IMR-90 (cell line): ENCODE results near the gene KLHL29. TPM values are rescaled to one million over a fixed set of nuclear protein-coding genes. Genes with fewer than 3 reads are reported as not detected.

Experiments used
- ATAC-seq: fragments of 200-7000 bp; cut with Tn5 transposase; 2 replicates; pipeline ENCODE4 v1.9.1; 2020; ENCODE audit warnings: low read depth, mild to moderate bottlenecking, moderate library complexity
- BruUV-seq: library from RNA; stranded (reverse); fragments of 400-500 nt; replicated peaks from 2 replicates; lab custom pipeline; 2021; lab: Mats Ljungman, UMichigan
- CTCF ChIA-PET: fragments of 300-600 bp; formaldehyde crosslinking; extraction: SDS; loops from one replicate; lab custom pipeline; 2021; ENCODE audit warnings: antibody characterized with exemption; lab: Yijun Ruan, JAX
- POLR2A ChIA-PET: fragments of 300-600 bp; sonication (Branson Sonifier 250); formaldehyde crosslinking; loops from one replicate; lab custom pipeline; 2022; ENCODE audit warnings: antibody characterized with exemption; ENCODE audit not compliant: unreplicated experiment; lab: Charles Lee
- DNase-seq: peaks from one replicate; pipeline ENCODE4 v3.0.0; 2013
- H2AFZ ChIP-seq: replicated peaks from 2 replicates; pipeline ENCODE3; 2013; ENCODE audit warnings: low read length, mild to moderate bottlenecking; ENCODE audit not compliant: poor library complexity
- H2AK5ac ChIP-seq: 2 replicates; pipeline ENCODE4 v1.6.1; 2013; ENCODE audit warnings: low read depth, low read length, inconsistent platforms
- H2AK9ac ChIP-seq: replicated peaks from 2 replicates; pipeline ENCODE3; 2013; ENCODE audit warnings: mild to moderate bottlenecking, low read depth, low read length, moderate library complexity; ENCODE audit not compliant: poor library complexity
- H2BK120ac ChIP-seq: 2 replicates; pipeline ENCODE4 v1.6.1; 2013; ENCODE audit warnings: low read depth, low read length, inconsistent platforms
- H2BK15ac ChIP-seq: 3 replicates; pipeline ENCODE4 v1.6.1; 2013; ENCODE audit warnings: low read depth, low read length, inconsistent platforms
- H2BK20ac ChIP-seq: 2 replicates; pipeline ENCODE4 v1.6.1; 2013; ENCODE audit warnings: low read depth, mild to moderate bottlenecking, inconsistent platforms, low read length, moderate library complexity
- H2BK5ac ChIP-seq: 2 replicates; pipeline ENCODE4 v1.6.1; 2013; ENCODE audit warnings: mild to moderate bottlenecking, low read depth, low read length, inconsistent platforms; ENCODE audit not compliant: poor library complexity, severe bottlenecking
- H3K14ac ChIP-seq: replicated peaks from 2 replicates; pipeline ENCODE4 v1.6.1; 2013; ENCODE audit warnings: low read depth, low read length, inconsistent platforms
- H3K18ac ChIP-seq: 2 replicates; pipeline ENCODE4 v1.6.1; 2013; ENCODE audit warnings: low read depth, low read length, control low read depth
- H3K23ac ChIP-seq: 2 replicates; pipeline ENCODE4 v1.6.1; 2013; ENCODE audit warnings: low read depth, low read length, inconsistent platforms
- H3K27ac ChIP-seq: 2 replicates; pipeline ENCODE4 v1.5.1; 2013; ENCODE audit warnings: mild to moderate bottlenecking, control low read depth, low read length; ENCODE audit not compliant: insufficient read depth
- H3K27me3 ChIP-seq: 2 replicates; pipeline ENCODE4 v1.6.1; 2013; ENCODE audit warnings: low read length; ENCODE audit not compliant: control insufficient read depth, insufficient read depth
- H3K36me3 ChIP-seq: 2 replicates; pipeline ENCODE4 v1.6.1; 2013; ENCODE audit warnings: low read length, mixed read lengths; ENCODE audit not compliant: control insufficient read depth, insufficient read depth
- H3K4ac ChIP-seq: 2 replicates; pipeline ENCODE4 v1.6.1; 2013; ENCODE audit warnings: low read depth, low read length, inconsistent platforms
- H3K4me1 ChIP-seq: 2 replicates; pipeline ENCODE4 v1.6.1; 2013; ENCODE audit warnings: low read length, mixed read lengths; ENCODE audit not compliant: control insufficient read depth, insufficient read depth
- H3K4me2 ChIP-seq: 2 replicates; pipeline ENCODE4 v1.6.1; 2013; ENCODE audit warnings: low read depth, mild to moderate bottlenecking, control low read depth, low read length, moderate library complexity
- H3K4me3 ChIP-seq: 2 replicates; pipeline ENCODE4 v1.5.1; 2013; ENCODE audit warnings: low read depth, mild to moderate bottlenecking, control low read depth, low read length, moderate library complexity; ENCODE audit not compliant: insufficient read depth
- H3K56ac ChIP-seq: 2 replicates; pipeline ENCODE4 v1.6.1; 2013; ENCODE audit warnings: low read length, inconsistent platforms; ENCODE audit not compliant: insufficient read depth; ENCODE audit errors: extremely low read depth
- H3K79me1 ChIP-seq, 2 experiments: 2 replicates each; pipeline ENCODE4 v1.6.1; 2013; ENCODE audit warnings: low read length in 2 of 2, inconsistent platforms in 1 of 2, low read depth in 1 of 2
- H3K9ac ChIP-seq: 2 replicates; pipeline ENCODE4 v1.6.1; 2013; ENCODE audit warnings: low read depth, low read length, control low read depth
- H3K9me1 ChIP-seq: 2 replicates; pipeline ENCODE4 v1.6.1; 2013; ENCODE audit warnings: low read length, inconsistent platforms; ENCODE audit not compliant: insufficient read depth
- H3K9me3 ChIP-seq: 2 replicates; pipeline ENCODE4 v1.6.1; 2013; ENCODE audit warnings: low read length; ENCODE audit not compliant: control insufficient read depth, insufficient read depth
- H4K20me1 ChIP-seq: 2 replicates; pipeline ENCODE4 v1.6.1; 2013; ENCODE audit warnings: low read length, inconsistent platforms; ENCODE audit not compliant: insufficient read depth
- H4K5ac ChIP-seq: 2 replicates; pipeline ENCODE4 v1.6.1; 2013; ENCODE audit warnings: mild to moderate bottlenecking, low read depth, low read length, control low read depth
- H4K8ac ChIP-seq, 2 experiments: 2 replicates each; pipeline ENCODE4 v1.6.1; 2013; ENCODE audit warnings: low read depth in 2 of 2, low read length in 2 of 2, control low read depth in 1 of 2, inconsistent platforms in 1 of 2
- H4K91ac ChIP-seq: 2 replicates; pipeline ENCODE4 v1.6.1; 2013; ENCODE audit warnings: low read depth, low read length, inconsistent platforms; ENCODE audit not compliant: insufficient read depth
- BHLHE40 ChIP-seq: fragments of 150-350 bp; IDR thresholded peaks from 2 replicates; pipeline ENCODE4 v1.6.1; 2016; ENCODE audit warnings: mild to moderate bottlenecking, low read depth, low read length
- CEBPB ChIP-seq: IDR thresholded peaks from 2 replicates; pipeline ENCODE4 v1.6.1; 2012; ENCODE audit warnings: low read depth, low read length, improper control_type of control experiment
- CHD1 ChIP-seq: IDR thresholded peaks from 2 replicates; pipeline ENCODE4 v1.6.1; 2012; ENCODE audit warnings: low read depth, low read length, improper control_type of control experiment
- CTCF ChIP-seq: conservative IDR thresholded peaks from 2 replicates; pipeline ENCODE4 v1.5.1; 2012; ENCODE audit warnings: mild to moderate bottlenecking, low read depth, low read length, improper control_type of control experiment
- FOS ChIP-seq: fragments of 150-350 bp; IDR thresholded peaks from 2 replicates; pipeline ENCODE4 v1.6.1; 2016; ENCODE audit warnings: low read depth, low read length
- MAFK ChIP-seq: IDR thresholded peaks from 2 replicates; pipeline ENCODE4 v1.6.1; 2012; ENCODE audit warnings: low read depth, low read length, improper control_type of control experiment
- MAZ ChIP-seq: IDR thresholded peaks from 2 replicates; pipeline ENCODE4 v1.6.1; 2012; ENCODE audit warnings: low read depth, mild to moderate bottlenecking, low read length, improper control_type of control experiment, moderate library complexity, borderline replicate concordance
- MXI1 ChIP-seq: IDR thresholded peaks from 2 replicates; pipeline ENCODE4 v1.6.1; 2012; ENCODE audit warnings: low read depth, mild to moderate bottlenecking, low read length, moderate library complexity, borderline replicate concordance
- NFE2L2 ChIP-seq: fragments of 150-350 bp; IDR thresholded peaks from 2 replicates; pipeline ENCODE4 v1.6.1; 2016; ENCODE audit warnings: low read depth, mild to moderate bottlenecking, low read length
- RAD21 ChIP-seq: IDR thresholded peaks from 2 replicates; pipeline ENCODE4 v1.6.1; 2012; ENCODE audit warnings: low read length, improper control_type of control experiment
- RFX5 ChIP-seq: IDR thresholded peaks from 2 replicates; pipeline ENCODE4 v1.8.0; 2012; ENCODE audit warnings: low read depth, mild to moderate bottlenecking, low read length, moderate library complexity
- SMC3 ChIP-seq: fragments of 150-350 bp; IDR thresholded peaks from 2 replicates; pipeline ENCODE4 v1.6.1; 2016; ENCODE audit warnings: low read depth, mild to moderate bottlenecking, antibody characterized with exemption, low read length, moderate library complexity
- USF2 ChIP-seq: fragments of 150-350 bp; IDR thresholded peaks from 2 replicates; pipeline ENCODE4 v1.6.1; 2017; ENCODE audit warnings: mild to moderate bottlenecking, antibody characterized with exemption, low read length, low read depth
- WGBS, 2 experiments: methylation state at CpG; one replicate each; pipeline versions ENCODE4 v1.1.5 to v1.1.7; 2013; ENCODE audit warnings: missing lambda C conversion rate in 2 of 2; ENCODE audit not compliant: insufficient read length in 1 of 2; ENCODE audit errors: extremely low coverage in 2 of 2; 5-methylcytosine and 5-hydroxymethylcytosine counted together
- dilution Hi-C: fragments of 300-500 bp; cut with HindIII; formaldehyde crosslinking; loops from one replicate; pipeline ENCODE4 v1.14.3; 2018; ENCODE audit warnings: low sequenced_read_pairs; ENCODE audit not compliant: unreplicated experiment
- in situ Hi-C: fragments of 300-500 bp; cut with MboI; formaldehyde crosslinking; loops from 3 replicates; pipeline ENCODE4 v1.14.3; 2019; ENCODE audit warnings: low sequenced_read_pairs, inconsistent platforms, mixed read lengths
- intact Hi-C: fragments of 100-400 bp; cut with micrococcal nuclease; formaldehyde crosslinking; loops from 2 replicates; pipeline ENCODE4 v1.10.0; 2022
- polyA plus RNA-seq, 3 experiments: library from polyadenylated mRNA; depleted of rRNA; stranded (reverse); fragments of >200 nt; gene quantifications; 2 replicates each; pipeline ENCODE4 v1.2.3, GENCODE V29; 2012; ENCODE audit warnings: low replicate concordance in 1 of 3
- total RNA-seq: library from RNA; depleted of rRNA; stranded (reverse); fragments of >200 nt; gene quantifications from 2 replicates; pipeline ENCODE4 v1.2.3, GENCODE V29; 2012
- TF ChIP-seq, protein P1 (sequence below): fragments of 150-350 bp; IDR thresholded peaks from 2 replicates; pipeline ENCODE4 v1.6.1; 2016; ENCODE audit warnings: low read depth, mild to moderate bottlenecking, low read length, moderate library complexity, borderline replicate concordance

The KLHL29 gene
- total and polyA plus RNA-seq, 2 of the 4 experiments (the other 2 are of a cell fraction) = 2.0 to 8.0 TPM

DNA sequence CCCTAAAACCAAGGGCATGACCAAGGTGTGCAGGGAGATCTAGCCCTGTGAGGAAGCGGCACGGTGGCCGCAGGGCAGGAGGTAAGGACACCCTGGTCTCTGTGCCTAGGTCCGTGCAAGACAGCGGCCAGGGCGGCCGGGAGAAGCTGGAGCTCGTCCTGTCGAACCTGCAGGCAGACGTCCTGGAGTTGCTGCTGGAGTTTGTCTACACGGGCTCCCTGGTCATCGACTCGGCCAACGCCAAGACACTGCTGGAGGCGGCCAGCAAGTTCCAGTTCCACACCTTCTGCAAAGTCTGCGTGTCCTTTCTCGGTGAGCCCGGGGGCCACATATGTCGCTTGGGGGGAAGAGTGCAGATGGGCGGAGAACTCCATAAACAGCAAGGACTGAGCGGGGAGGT is 306.6 kb downstream of the KLHL29 start:
- Histone ChIP-seq H2AK5ac (no peak overlapping the region), H4K20me1 (no peaks in the 10 kb centered on the region), H2AK9ac (no peak overlapping the region), H3K4ac (no peak overlapping the region), H4K91ac (no peak overlapping the region), H3K27ac (no peak overlapping the region), H3K23ac (no peak overlapping the region), H2BK5ac (no peak overlapping the region), H3K9ac (no peak overlapping the region), H2AFZ (no peak overlapping the region), H3K9me3 (no peaks in the 10 kb centered on the region), H3K4me1 (no peaks in the 10 kb centered on the region), H3K56ac (no peak overlapping the region), H3K27me3 (no peaks in the 10 kb centered on the region), H3K18ac (no peak overlapping the region), H3K9me1 (peaks cover 5% of the 10 kb centered on the region; the same call in 1 of the 2 replicates), H3K4me2 (no peak overlapping the region), H3K4me3 (no peak overlapping the region), H3K36me3 (peaks cover 41% of the 10 kb centered on the region), H2BK120ac (no peak overlapping the region), H4K5ac (no peak overlapping the region), H2BK20ac (no peak overlapping the region), H3K14ac (no peak overlapping the region), H4K8ac (no peak overlapping the region), H2BK15ac (no peak overlapping the region), H3K79me1 (0 out of 4 replicates have a peak, but pooled peaks cover 0 to 4% of the 10 kb centered on the region in 2 experiments)
- intact Hi-C loops = no loop called here
- no TSS peak for BruUV-seq
- ATAC-seq (no peak), DNase-seq (no peak)
- POLR2A ChIA-PET = no interaction called here
- in situ Hi-C loops = no loop called here
- CTCF ChIA-PET = no interaction called here
- TF ChIP-seq MAFK (no peak), SMC3 (no peak), USF2 (no peak), MAZ (no peak), CEBPB (no peak), MXI1 (no peak), RAD21 (no peak), FOS (no peak), CHD1 (no peak), RFX5 (no peak), CTCF (no peak), NFE2L2 (no peak), BHLHE40 (no peak)
- TF ChIP-seq, protein P1, sequence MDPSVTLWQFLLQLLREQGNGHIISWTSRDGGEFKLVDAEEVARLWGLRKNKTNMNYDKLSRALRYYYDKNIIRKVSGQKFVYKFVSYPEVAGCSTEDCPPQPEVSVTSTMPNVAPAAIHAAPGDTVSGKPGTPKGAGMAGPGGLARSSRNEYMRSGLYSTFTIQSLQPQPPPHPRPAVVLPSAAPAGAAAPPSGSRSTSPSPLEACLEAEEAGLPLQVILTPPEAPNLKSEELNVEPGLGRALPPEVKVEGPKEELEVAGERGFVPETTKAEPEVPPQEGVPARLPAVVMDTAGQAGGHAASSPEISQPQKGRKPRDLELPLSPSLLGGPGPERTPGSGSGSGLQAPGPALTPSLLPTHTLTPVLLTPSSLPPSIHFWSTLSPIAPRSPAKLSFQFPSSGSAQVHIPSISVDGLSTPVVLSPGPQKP = no peak
- dilution Hi-C loops = no loop called here
- whole genome bisulfite sequencing, 2 experiments = 100% methylated on average over 10 of the region's 21 CpGs; no CpG with 5 or more reads in 1 of the 2 experiments
